Panc1 (cell line): ENCODE measurements around the gene KANK2. TPM values are rescaled to one million over a fixed set of nuclear protein-coding genes. Genes with fewer than 3 reads are reported as not detected.
A peak's percentile ranks its signal among the peaks of the same experiment; 100 is the strongest.

Source experiments
- ATAC-seq: fragments of 200-7000 bp; cut with Tn5 transposase; 2 replicates; pipeline ENCODE4 v1.9.1; 2020; ENCODE audit warnings: mild to moderate bottlenecking, moderate library complexity
- Bru-seq: library from RNA; stranded (reverse); fragments of 400-500 nt; gene quantifications from one replicate; lab custom pipeline; 2021; lab: Mats Ljungman, UMichigan
- BruChase-seq, 2 experiments: library from RNA; stranded (reverse); fragments of 400-500 nt; gene quantifications; one replicate each; lab custom pipeline; 2021; lab: Mats Ljungman, UMichigan
- BruUV-seq: library from RNA; stranded (reverse); fragments of 400-500 nt; replicated peaks from 2 replicates; lab custom pipeline; 2021; lab: Mats Ljungman, UMichigan
- CTCF ChIA-PET: fragments of 300-600 bp; sonication (Branson Sonifier 250); formaldehyde crosslinking; loops from one replicate; lab custom pipeline; 2022; ENCODE audit warnings: antibody characterized with exemption; lab: Charles Lee
- POLR2A ChIA-PET: fragments of 300-600 bp; sonication (Branson Sonifier 250); formaldehyde crosslinking; loops from one replicate; lab custom pipeline; 2022; ENCODE audit warnings: antibody characterized with exemption; lab: Charles Lee
- DNase-seq: peaks from one replicate; pipeline ENCODE4 v3.0.0-alpha.2; 2010; ENCODE audit warnings: low read depth, low spot score
- H3K27ac ChIP-seq: 2 replicates; pipeline ENCODE4 v1.5.1; 2011; ENCODE audit warnings: mild to moderate bottlenecking, low read length, inconsistent platforms
- H3K27me3 ChIP-seq: fragments of 200-500 bp; sonication (Bioruptor generic); 2 replicates; pipeline ENCODE4 v1.6.0; 2014; ENCODE audit warnings: low read length, inconsistent platforms; ENCODE audit not compliant: control insufficient read depth, insufficient read depth
- H3K36me3 ChIP-seq: fragments of 200-500 bp; sonication (Bioruptor generic); 2 replicates; pipeline ENCODE4 v1.5.1; 2014; ENCODE audit warnings: inconsistent platforms, mild to moderate bottlenecking, low read length, moderate library complexity; ENCODE audit not compliant: control insufficient read depth, insufficient read depth
- H3K4me1 ChIP-seq: 2 replicates; pipeline ENCODE4 v1.5.1; 2011; ENCODE audit warnings: inconsistent platforms, mild to moderate bottlenecking, low read length, moderate library complexity; ENCODE audit not compliant: control insufficient read depth, insufficient read depth
- H3K4me3 ChIP-seq, 2 experiments: 2 replicates each; pipeline ENCODE4 v1.5.1; 2011 to 2012; ENCODE audit warnings: low read depth in 2 of 2, low read length in 2 of 2, mild to moderate bottlenecking in 2 of 2, inconsistent platforms in 1 of 2, moderate library complexity in 1 of 2
- H3K9me3 ChIP-seq: fragments of 200-500 bp; sonication (Bioruptor generic); 2 replicates; pipeline ENCODE4 v1.5.1; 2014; ENCODE audit warnings: low read depth, mild to moderate bottlenecking, inconsistent platforms, low read length, moderate library complexity; ENCODE audit not compliant: control insufficient read depth, insufficient read depth
- CTCF ChIP-seq: fragments of 450-650 bp; IDR thresholded peaks from 2 replicates; pipeline ENCODE4 v1.5.1; 2017; ENCODE audit warnings: mild to moderate bottlenecking
- POLR2AphosphoS5 ChIP-seq: IDR thresholded peaks from 2 replicates; pipeline ENCODE4 v1.6.1; 2012; ENCODE audit warnings: mild to moderate bottlenecking, low read depth, low read length, moderate library complexity
- REST ChIP-seq, 2 experiments: IDR thresholded peaks; 2 replicates each; pipeline ENCODE4 v1.6.1; 2011 to 2012; ENCODE audit warnings: low read depth in 2 of 2, control low read depth in 1 of 2, low read length in 1 of 2, mild to moderate bottlenecking in 1 of 2, moderate library complexity in 1 of 2; ENCODE audit not compliant: insufficient read depth in 1 of 2
- SIN3A ChIP-seq: IDR thresholded peaks from 2 replicates; pipeline ENCODE4 v1.6.1; 2012; ENCODE audit warnings: low read depth, mild to moderate bottlenecking, low read length, moderate library complexity, borderline replicate concordance; ENCODE audit not compliant: insufficient read depth
- TCF7L2 ChIP-seq: IDR thresholded peaks from 2 replicates; pipeline ENCODE4 v1.6.1; 2011; ENCODE audit warnings: mild to moderate bottlenecking, low read depth, low read length, inconsistent platforms
- in situ Hi-C: cut with HindIII; loops from 2 replicates; pipeline ENCODE4 v1.10.0; 2016; ENCODE audit warnings: low sequenced_read_pairs, low pct_unique_long_range_greater_than_20kb
- intact Hi-C: fragments of 100-400 bp; cut with micrococcal nuclease; formaldehyde crosslinking; loops from one replicate; pipeline ENCODE4 v1.10.0; 2022; ENCODE audit not compliant: unreplicated experiment
- long read RNA-seq: library from polyadenylated mRNA; unstranded; transcript quantifications from one replicate; pipeline ENCODE4 v2.0.0, GENCODE V29; 2021; ENCODE audit not compliant: unreplicated experiment
- polyA plus RNA-seq: library from polyadenylated mRNA; unstranded; fragments of >200 nt; gene quantifications from one replicate; pipeline ENCODE4 v1.2.1, GENCODE V29; 2012; ENCODE audit warnings: missing spikeins; ENCODE audit not compliant: insufficient read length
- total RNA-seq: library from RNA; stranded (reverse); gene quantifications from one replicate; pipeline ENCODE4 v1.2.1, GENCODE V29; 2021; ENCODE audit not compliant: unreplicated experiment

The KANK2 gene
- total RNA-seq (121 TPM), Bru-seq, nascent RNA (percentile 70 among the genes with signal in this experiment), BruChase-seq, experiment 1, labeled RNA remaining after a 2-hour chase (percentile 80 among the genes with signal in this experiment), BruChase-seq, experiment 2, labeled RNA remaining after a 6-hour chase (percentile 90 among the genes with signal in this experiment)
- polyA plus RNA-seq = 199 TPM
- long read RNA-seq, partial matches to known transcripts = 46 of 153 reads
- long read RNA-seq, other reads (novel, unspliced or antisense) = 105 of 153 reads

GRCh38 chr19:11197291-11198174, at the start of gene KANK2:
Gene KANK2 (minus strand): TSS chr19:11197545. CDS start chr19:11194511, 3,034 bp downstream.
- TF ChIP-seq SIN3A (peak; percentile 38; the same call in 1 of the 2 replicates), POLR2AphosphoS5 (no peak), TCF7L2 (no peak)
- Histone ChIP-seq H3K9me3 (no peaks in the 10 kb centered on the region), H3K27ac (peak within 1 kb of the TSS; percentile 82), H3K4me3 (peak within 1 kb of the TSS; percentile 66 to 73), H3K36me3 (no peaks in the 10 kb centered on the region), H3K27me3 (no peaks in the 10 kb centered on the region), H3K4me1 (peaks cover 23% of the 10 kb centered on the region)
- ChIA-PET POLR2A (no interaction called here), CTCF (no interaction called here)
- ATAC-seq (peak; percentile 92), DNase-seq (no peak)
- in situ Hi-C loops (no loop called here), intact Hi-C loops (no loop called here)
- BruUV-seq = no TSS peak

- CTCF ChIA-PET = no interaction called here
- Histone ChIP-seq H3K4me3 (no peak overlapping the region), H3K27me3 (no peaks in the 10 kb centered on the region), H3K4me1 (no peaks in the 10 kb centered on the region; the same call in 1 of the 2 replicates), H3K27ac (no peak overlapping the region), H3K36me3 (no peaks in the 10 kb centered on the region), H3K9me3 (no peaks in the 10 kb centered on the region)
- no peak for DNase-seq
- BruUV-seq = no TSS peak
- in situ Hi-C loops = no loop called here
- intact Hi-C loops = no loop called here
- POLR2A ChIA-PET = no interaction called here
- ATAC-seq = no peak
- no peak for TF ChIP-seq CTCF
- TF ChIP-seq POLR2AphosphoS5 = no peak
- no peak for TF ChIP-seq SIN3A
- TF ChIP-seq TCF7L2 = no peak
- no peak for TF ChIP-seq REST (IDR thresholded peaks at IDR 0.05; ENCODE audit: insufficient read depth in 1 of 2, low read depth in 2 of 2, low read length in 1 of 2)
Measured at GRCh38 chr19:11246941-11247340, 49.6 kb upstream of the KANK2 start.
